ENCODE data around the gene PAM. TPM values are rescaled to one million over a fixed set of nuclear protein-coding genes. Genes with fewer than 3 reads are reported as not detected.
A peak's percentile ranks its signal among the peaks of the same experiment; 100 is the strongest.

The PAM gene
- total and polyA plus RNA-seq, 4 donors: 8.2 to 27.5 (median 13.7) TPM

GRCh38 chr5:102796009-102796408 lies 40.9 kb downstream of the PAM start:
- H3K27ac ChIP-seq (ENCODE audit: low read depth in 1 of 2, low read length in 2 of 2): peak overlapping the region; percentile 48 to 52

GRCh38 chr5:102796498-102796897 lies 41.4 kb downstream of the PAM start:
- 38% methylated on average over 2 of the region's 2 CpGs for WGBS
- Histone ChIP-seq H3K4me3 (ENCODE audit: low read depth in 1 of 3, low read length in 3 of 3) (peak overlapping the region in 2 of 3 donors; percentile 17 to 26), H3K27ac (ENCODE audit: low read depth in 1 of 2, low read length in 2 of 2) (peak overlapping the region; percentile 48 to 52), H3K27me3 (ENCODE audit: control insufficient read depth in 4 of 4, insufficient read depth in 4 of 4, low read length in 3 of 4) (no peaks in the 10 kb centered on the region), H3K9ac (ENCODE audit: low read depth in 1 of 2, low read length in 2 of 2) (no peak overlapping the region), H3K36me3 (ENCODE audit: control insufficient read depth in 4 of 4, insufficient read depth in 3 of 4, low read depth in 1 of 4, low read length in 3 of 4) (no peaks in the 10 kb centered on the region), H3K4me1 (ENCODE audit: control insufficient read depth in 4 of 4, insufficient read depth in 4 of 4, low read length in 3 of 4) (peaks cover 3 to 30% (median 21%) of the 10 kb centered on the region in 4 donors), H3K9me3 (ENCODE audit: control insufficient read depth in 4 of 4, low read length in 3 of 4) (no peaks in the 10 kb centered on the region)
- no peak for DNase-seq (ENCODE audit: low spot score)
- TF ChIP-seq ZBTB33 (IDR thresholded peaks at IDR 0.05) (no peak), FOXA2 (IDR thresholded peaks at IDR 0.05) (no peak), RXRA (IDR thresholded peaks at IDR 0.05) (no peak), EGR1 (IDR thresholded peaks at IDR 0.05; ENCODE audit: low read depth in 2 of 2) (no peak), JUND (IDR thresholded peaks at IDR 0.05) (no peak), ATF3 (IDR thresholded peaks at IDR 0.05) (no peak), TAF1 (conservative IDR thresholded peaks at IDR 0.05) (no peak)

More at GRCh38 chr5:102796009-102796408, 40.9 kb downstream of the PAM start:
- WGBS: 35% methylated on average over 2 of the region's 2 CpGs
- H3K4me3 ChIP-seq (ENCODE audit: low read depth in 1 of 3, low read length in 3 of 3): no peak overlapping the region
- DNase-seq (ENCODE audit: low spot score): peak; percentile 35
- no peaks in the 10 kb centered on the region for H3K36me3 ChIP-seq (ENCODE audit: control insufficient read depth in 4 of 4, insufficient read depth in 3 of 4, low read depth in 1 of 4, low read length in 3 of 4)
- no peak overlapping the region for H3K9ac ChIP-seq (ENCODE audit: low read depth in 1 of 2, low read length in 2 of 2)
- TF ChIP-seq YY1 (IDR thresholded peaks at IDR 0.05): peak; percentile 87
- TF ChIP-seq SP1 (IDR thresholded peaks at IDR 0.05): peak; percentile 88
- TF ChIP-seq JUND (IDR thresholded peaks at IDR 0.05): peak; percentile 52 to 56
- peak; percentile 70 for TF ChIP-seq ATF3 (IDR thresholded peaks at IDR 0.05)
- peak; percentile 87 to 90 for TF ChIP-seq HNF4A (conservative IDR thresholded peaks at IDR 0.05)
- TF ChIP-seq REST (IDR thresholded peaks at IDR 0.05): no peak
- peak in 1 of 2 donors; percentile 27 for TF ChIP-seq EGR1 (IDR thresholded peaks at IDR 0.05; ENCODE audit: low read depth in 2 of 2)
- no peak for TF ChIP-seq FOXA1 (IDR thresholded peaks at IDR 0.05)
- TF ChIP-seq FOXA2 (IDR thresholded peaks at IDR 0.05): peak; percentile 65
- no peak for TF ChIP-seq HNF4G (IDR thresholded peaks at IDR 0.05)
- peak; percentile 38 for TF ChIP-seq ZBTB33 (IDR thresholded peaks at IDR 0.05)
- TF ChIP-seq TAF1 (conservative IDR thresholded peaks at IDR 0.05): peak; percentile 29
- peak; percentile 79 to 80 for TF ChIP-seq RXRA (IDR thresholded peaks at IDR 0.05)
- no peak for TF ChIP-seq MAX (IDR thresholded peaks at IDR 0.05)
- TF ChIP-seq RAD21 (IDR thresholded peaks at IDR 0.05): peak; percentile 32 to 45
- no peaks in the 10 kb centered on the region for H3K9me3 ChIP-seq (ENCODE audit: control insufficient read depth in 4 of 4, low read length in 3 of 4)
- no peaks in the 10 kb centered on the region for H3K27me3 ChIP-seq (ENCODE audit: control insufficient read depth in 4 of 4, insufficient read depth in 4 of 4, low read length in 3 of 4)
- H3K4me1 ChIP-seq (ENCODE audit: control insufficient read depth in 4 of 4, insufficient read depth in 4 of 4, low read length in 3 of 4): peaks cover 3 to 30% (median 21%) of the 10 kb centered on the region in 4 donors
